Sigmoid colon (tissue), 4 donors: ENCODE data around the gene ALDH1A1.

Source experiments
- CTCF ChIP-seq, 4 experiments: fragments of 450-650 bp in 3 of 4; fragments of 200-600 bp in 1 of 4; IDR thresholded peaks; one replicate each; pipeline ENCODE4 v1.5.1; 2016 to 2019; ENCODE audit warnings: antibody characterized with exemption in 4 of 4, mild to moderate bottlenecking in 3 of 4, moderate library complexity in 2 of 4
- POLR2A ChIP-seq, 2 donors: fragments of 450-650 bp; IDR thresholded peaks; one replicate each; pipeline ENCODE4 v1.6.1; 2016; ENCODE audit warnings: antibody characterized with exemption in 2 of 2, mild to moderate bottlenecking in 2 of 2, moderate library complexity in 2 of 2
- POLR2AphosphoS5 ChIP-seq, 4 donors: sonication (generic); formaldehyde crosslinking; IDR thresholded peaks; one replicate each; pipeline ENCODE4 v1.6.1; 2017; ENCODE audit warnings: antibody characterized with exemption in 4 of 4

- TF ChIP-seq CTCF (IDR thresholded peaks at IDR 0.05) (no peak), POLR2A (IDR thresholded peaks at IDR 0.05) (no peak), POLR2AphosphoS5 (IDR thresholded peaks at IDR 0.05) (no peak)
These were observed 29.8 kb downstream of the ALDH1A1 start for GRCh38 chr9:72923077-72923476.
